ENCODE data around the gene PRDM16. TPM values are rescaled to one million over a fixed set of nuclear protein-coding genes. Genes with fewer than 3 reads are reported as not detected.

Gene PRDM16
- total RNA-seq, 1 experiment from 2014 or later = 0.04 TPM

- CTCF ChIA-PET = no interaction called here
- H3K36me3 ChIP-seq (ENCODE audit: low read depth, low read length) = no peaks in the 10 kb centered on the region
- no peak overlapping the region for H3K4me3 ChIP-seq (ENCODE audit: low read length)
- no peak for DNase-seq
- peaks cover 98% of the 10 kb centered on the region for H3K27me3 ChIP-seq (ENCODE audit: low read length)
- BruUV-seq (replicated peaks) = no TSS peak
- H3K9me2 ChIP-seq (replicated peaks; ENCODE audit: low read length) = no peaks in the 10 kb centered on the region
- H3F3A ChIP-seq (ENCODE audit: low read length, unreplicated experiment) = no peaks in the 10 kb centered on the region
- ATAC-seq = no peak
- H3K9me3 ChIP-seq (ENCODE audit: low read length) = no peaks in the 10 kb centered on the region
- no peak overlapping the region for H3K9ac ChIP-seq (ENCODE audit: low read length)
- H3K27ac ChIP-seq (ENCODE audit: low read length) = no peak overlapping the region
- H3K79me2 ChIP-seq (ENCODE audit: low read length) = no peaks in the 10 kb centered on the region
- POLR2A ChIA-PET (ENCODE audit: unreplicated experiment) = no interaction called here
- intact Hi-C loops (cut with micrococcal nuclease) = no loop called here
- H3K4me2 ChIP-seq (ENCODE audit: low read length) = no peak overlapping the region
- TF ChIP-seq EZH2 (IDR thresholded peaks at IDR 0.05; ENCODE audit: low read length, unreplicated experiment) (no peak), EZH2phosphoT487 (IDR thresholded peaks at IDR 0.05; ENCODE audit: borderline replicate concordance, low read length) (no peak), CTCF (conservative IDR thresholded peaks at IDR 0.05; ENCODE audit: low read depth, low read length) (no peak)
- H2AFZ ChIP-seq (ENCODE audit: low read length) = no peak overlapping the region
- H3K4me1 ChIP-seq (ENCODE audit: insufficient read depth, low read length) = no peaks in the 10 kb centered on the region
- H4K20me1 ChIP-seq (ENCODE audit: low read length) = no peaks in the 10 kb centered on the region
These were observed 149.1 kb downstream of the PRDM16 start for GRCh38 chr1:3217979-3218679.

- DNase-seq (peak; percentile 63), ATAC-seq (peak; percentile 80)
- CTCF ChIA-PET = interaction anchor here (0.5 kb wide), 1 partner anchor 272 kb away, joined by 3 read pairs; no protein-coding TSS in a partner anchor
- H3K4me1 ChIP-seq (ENCODE audit: insufficient read depth, low read length) = no peaks in the 10 kb centered on the region
- H3K4me2 ChIP-seq (ENCODE audit: low read length) = peak overlapping the region; percentile 18
- H4K20me1 ChIP-seq (ENCODE audit: low read length) = no peaks in the 10 kb centered on the region
- intact Hi-C loops (cut with micrococcal nuclease) = no loop called here
- H3K9me2 ChIP-seq (replicated peaks; ENCODE audit: low read length) = no peaks in the 10 kb centered on the region
- H3K79me2 ChIP-seq (ENCODE audit: low read length) = no peaks in the 10 kb centered on the region
- POLR2A ChIA-PET (ENCODE audit: unreplicated experiment) = no interaction called here
- no TSS peak for BruUV-seq (replicated peaks)
- H3K36me3 ChIP-seq (ENCODE audit: low read depth, low read length) = no peaks in the 10 kb centered on the region
- H3K9me3 ChIP-seq (ENCODE audit: low read length) = no peaks in the 10 kb centered on the region
- H3K27me3 ChIP-seq (ENCODE audit: low read length) = peaks cover 98% of the 10 kb centered on the region
- TF ChIP-seq EZH2phosphoT487 (IDR thresholded peaks at IDR 0.05; ENCODE audit: borderline replicate concordance, low read length) (no peak), CTCF (conservative IDR thresholded peaks at IDR 0.05; ENCODE audit: low read depth, low read length) (no peak), EZH2 (IDR thresholded peaks at IDR 0.05; ENCODE audit: low read length, unreplicated experiment) (no peak)
- H3K27ac ChIP-seq (ENCODE audit: low read length) = no peak overlapping the region
- H2AFZ ChIP-seq (ENCODE audit: low read length) = no peak overlapping the region
- no peak overlapping the region for H3K4me3 ChIP-seq (ENCODE audit: low read length)
- H3K9ac ChIP-seq (ENCODE audit: low read length) = no peak overlapping the region
- H3F3A ChIP-seq (ENCODE audit: low read length, unreplicated experiment) = no peaks in the 10 kb centered on the region
These were observed 150.2 kb downstream of the PRDM16 start for GRCh38 chr1:3219005-3219790.
